OCI-LY1 (cell line): ENCODE results near the gene TBC1D16.

ENCODE experiments used
- H2AFZ ChIP-seq: fragments of 200-600 bp; sonication (generic), shearing (Covaris generic); 2 replicates; pipeline ENCODE4 v1.6.0; 2014; ENCODE audit warnings: antibody characterized with exemption, mild to moderate bottlenecking, low read length
- H3F3A ChIP-seq: fragments of 200-600 bp; sonication (generic), shearing (Covaris generic); 2 replicates; pipeline ENCODE4 v1.6.0; 2014; ENCODE audit warnings: mild to moderate bottlenecking, antibody characterized with exemption, low read length, moderate library complexity; ENCODE audit not compliant: insufficient read depth
- H3K27ac ChIP-seq: fragments of 200-600 bp; sonication (generic); 2 replicates; pipeline ENCODE4 v1.5.1; 2014; ENCODE audit warnings: low read length, mixed run types, mild to moderate bottlenecking, low read depth; ENCODE audit not compliant: poor library complexity, severe bottlenecking
- H3K27me3 ChIP-seq: fragments of 200-600 bp; sonication (generic); 2 replicates; pipeline ENCODE4 v1.6.0; 2014; ENCODE audit warnings: antibody characterized with exemption, mild to moderate bottlenecking, low read length, moderate library complexity; ENCODE audit not compliant: insufficient read depth
- H3K36me3 ChIP-seq: fragments of 200-600 bp; sonication (generic); 2 replicates; pipeline ENCODE4 v1.6.1; 2014; ENCODE audit warnings: mild to moderate bottlenecking, antibody characterized with exemption, low read length, moderate library complexity, mixed read lengths; ENCODE audit not compliant: insufficient read depth
- H3K4me1 ChIP-seq: fragments of 200-600 bp; sonication (generic); 2 replicates; pipeline ENCODE4 v1.5.1; 2014; ENCODE audit warnings: mild to moderate bottlenecking, low read length, moderate library complexity; ENCODE audit not compliant: insufficient read depth, severe bottlenecking
- H3K4me2 ChIP-seq: fragments of 200-600 bp; sonication (generic), shearing (Covaris generic); 2 replicates; pipeline ENCODE4 v1.6.1; 2014; ENCODE audit warnings: low read length
- H3K4me3 ChIP-seq: fragments of 200-600 bp; sonication (generic); 2 replicates; pipeline ENCODE4 v1.5.1; 2014; ENCODE audit warnings: low read length, low read depth, mild to moderate bottlenecking, mixed read lengths; ENCODE audit not compliant: poor library complexity, severe bottlenecking
- H3K79me2 ChIP-seq: fragments of 200-600 bp; shearing (Covaris generic); 2 replicates; pipeline ENCODE4 v1.6.1; 2016; ENCODE audit warnings: mixed run types, low read length, mixed read lengths; ENCODE audit not compliant: insufficient read depth
- H3K9ac ChIP-seq: fragments of 200-600 bp; sonication (generic), shearing (Covaris generic); 2 replicates; pipeline ENCODE4 v1.6.1; 2014; ENCODE audit warnings: mild to moderate bottlenecking, low read length, mixed read lengths
- H3K9me2 ChIP-seq: fragments of 200-600 bp; sonication (generic), shearing (Covaris generic); 2 replicates; pipeline ENCODE4 v1.6.1; 2014; ENCODE audit warnings: low read depth, mild to moderate bottlenecking, low read length, mixed read lengths
- H3K9me3 ChIP-seq: fragments of 200-600 bp; shearing (Covaris generic); 2 replicates; pipeline ENCODE4 v1.6.1; 2014; ENCODE audit warnings: low read length, mixed read lengths
- H4K20me1 ChIP-seq: fragments of 200-600 bp; sonication (generic), shearing (Covaris generic); 2 replicates; pipeline ENCODE4 v1.6.0; 2016; ENCODE audit warnings: mild to moderate bottlenecking, low read length; ENCODE audit not compliant: insufficient read depth
- EZH2 ChIP-seq: fragments of 200-600 bp; sonication (generic), shearing (Covaris generic); IDR thresholded peaks from 2 replicates; pipeline ENCODE4 v1.8.0; 2017; ENCODE audit warnings: borderline replicate concordance, mixed run types, mild to moderate bottlenecking, antibody characterized with exemption, low read length, moderate library complexity, mixed read lengths
- TF ChIP-seq, protein P1 (sequence below): fragments of 200-600 bp; sonication (generic), shearing (Covaris generic); IDR thresholded peaks from 2 replicates; pipeline ENCODE4 v1.5.1; 2017; ENCODE audit warnings: mild to moderate bottlenecking, antibody characterized with exemption, low read length, moderate library complexity, mixed read lengths

Gene TBC1D16

DNA sequence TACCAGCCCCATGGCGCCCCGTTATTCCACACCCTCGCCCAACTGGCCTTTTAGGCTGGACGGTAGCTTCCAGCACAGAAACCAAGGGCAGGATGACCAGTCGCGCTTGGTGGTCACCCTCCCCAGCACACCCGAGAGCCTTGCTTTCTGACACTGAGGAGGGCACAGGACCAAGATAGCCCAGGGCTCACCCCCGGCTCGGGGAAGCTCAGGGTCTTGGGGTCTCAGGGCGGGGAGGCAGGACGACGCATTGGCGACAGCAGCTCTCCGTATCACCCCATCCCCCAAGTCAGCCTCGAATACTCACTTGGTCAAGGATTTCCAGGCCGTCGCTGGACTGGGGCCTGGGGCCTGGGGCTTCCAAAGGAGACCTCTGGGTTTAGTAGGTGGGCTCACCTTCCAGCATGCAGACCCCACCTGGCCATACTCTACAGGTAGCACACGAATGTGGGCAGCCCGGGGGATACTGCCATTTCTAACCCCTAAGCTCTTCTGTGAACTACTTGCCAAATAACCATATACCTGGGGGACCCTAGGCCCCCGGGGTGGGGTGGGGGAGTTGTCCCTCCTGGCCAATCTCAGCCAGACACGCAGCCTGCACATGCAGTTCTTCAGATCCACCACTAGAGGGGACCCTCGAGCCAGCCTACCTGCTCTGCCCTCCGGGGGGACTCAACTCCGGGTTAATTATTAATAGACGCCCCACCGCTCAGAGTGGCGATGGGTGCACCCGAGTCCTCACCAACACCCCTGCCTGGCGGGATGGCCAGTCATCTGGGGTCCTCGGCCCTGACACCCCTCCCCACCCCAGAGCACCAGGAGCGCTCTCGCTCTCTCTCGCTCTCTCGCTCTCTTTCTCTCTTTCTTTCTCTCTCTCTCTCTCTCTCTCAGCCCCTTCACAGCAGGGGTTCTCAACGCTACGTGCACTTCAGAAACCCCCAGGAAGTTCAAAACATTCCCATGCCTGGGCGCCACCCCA is 30.0 kb downstream of the TBC1D16 start:
- no peaks in the 10 kb centered on the region for H3K9me3 ChIP-seq
- no peak for TF ChIP-seq EZH2
- TF ChIP-seq, protein P1, sequence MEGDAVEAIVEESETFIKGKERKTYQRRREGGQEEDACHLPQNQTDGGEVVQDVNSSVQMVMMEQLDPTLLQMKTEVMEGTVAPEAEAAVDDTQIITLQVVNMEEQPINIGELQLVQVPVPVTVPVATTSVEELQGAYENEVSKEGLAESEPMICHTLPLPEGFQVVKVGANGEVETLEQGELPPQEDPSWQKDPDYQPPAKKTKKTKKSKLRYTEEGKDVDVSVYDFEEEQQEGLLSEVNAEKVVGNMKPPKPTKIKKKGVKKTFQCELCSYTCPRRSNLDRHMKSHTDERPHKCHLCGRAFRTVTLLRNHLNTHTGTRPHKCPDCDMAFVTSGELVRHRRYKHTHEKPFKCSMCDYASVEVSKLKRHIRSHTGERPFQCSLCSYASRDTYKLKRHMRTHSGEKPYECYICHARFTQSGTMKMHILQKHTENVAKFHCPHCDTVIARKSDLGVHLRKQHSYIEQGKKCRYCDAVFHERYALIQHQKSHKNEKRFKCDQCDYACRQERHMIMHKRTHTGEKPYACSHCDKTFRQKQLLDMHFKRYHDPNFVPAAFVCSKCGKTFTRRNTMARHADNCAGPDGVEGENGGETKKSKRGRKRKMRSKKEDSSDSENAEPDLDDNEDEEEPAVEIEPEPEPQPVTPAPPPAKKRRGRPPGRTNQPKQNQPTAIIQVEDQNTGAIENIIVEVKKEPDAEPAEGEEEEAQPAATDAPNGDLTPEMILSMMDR = peak; percentile 92
- no peak overlapping the region for H2AFZ ChIP-seq
- H3F3A ChIP-seq = no peaks in the 10 kb centered on the region
- H3K79me2 ChIP-seq = no peaks in the 10 kb centered on the region
- H3K4me2 ChIP-seq = no peak overlapping the region
- peaks cover 4% of the 10 kb centered on the region; the same call in 1 of the 2 replicates for H3K27me3 ChIP-seq
- H3K9me2 ChIP-seq = no peaks in the 10 kb centered on the region
- no peaks in the 10 kb centered on the region for H3K4me1 ChIP-seq
- H3K36me3 ChIP-seq = no peaks in the 10 kb centered on the region
- no peak overlapping the region for H3K27ac ChIP-seq
- H4K20me1 ChIP-seq = no peaks in the 10 kb centered on the region
- no peak overlapping the region for H3K9ac ChIP-seq
- H3K4me3 ChIP-seq = no peak overlapping the region

DNA sequence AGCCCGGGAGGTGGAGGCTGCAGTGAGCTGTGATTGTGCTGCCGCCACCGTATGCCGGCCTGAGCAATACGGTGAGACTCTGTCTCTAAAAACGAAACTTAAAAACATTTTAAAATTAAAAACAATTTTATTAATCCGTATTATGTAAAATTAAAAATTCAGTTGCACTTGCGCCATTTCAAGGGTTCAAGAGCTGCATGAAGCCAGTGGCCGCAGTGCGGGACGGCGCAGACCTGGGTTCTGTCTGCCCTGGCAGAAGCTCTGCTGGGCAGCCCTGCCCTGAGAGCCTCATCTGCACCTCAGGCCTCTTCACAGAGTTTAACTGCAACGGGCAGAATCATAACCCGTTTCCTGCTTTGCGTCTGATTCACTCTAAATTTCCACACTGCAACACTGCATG is 31.7 kb downstream of the TBC1D16 start:
- no peak overlapping the region for H3K27ac ChIP-seq
- H3K9me2 ChIP-seq = no peaks in the 10 kb centered on the region
- TF ChIP-seq, protein P1 = no peak
- no peak for TF ChIP-seq EZH2
- H3K4me1 ChIP-seq = no peaks in the 10 kb centered on the region
- no peaks in the 10 kb centered on the region for H3K9me3 ChIP-seq
- no peak overlapping the region for H3K9ac ChIP-seq
- no peak overlapping the region for H3K4me2 ChIP-seq
- no peaks in the 10 kb centered on the region for H3F3A ChIP-seq
- H2AFZ ChIP-seq = no peak overlapping the region
- peaks cover 4% of the 10 kb centered on the region; the same call in 1 of the 2 replicates for H3K27me3 ChIP-seq
- H3K4me3 ChIP-seq = no peak overlapping the region
- H3K36me3 ChIP-seq = no peaks in the 10 kb centered on the region
- H4K20me1 ChIP-seq = no peaks in the 10 kb centered on the region
- no peaks in the 10 kb centered on the region for H3K79me2 ChIP-seq

GRCh38 chr17:80002690-80003490 is 32.8 kb downstream of the TBC1D16 start:
- no peak for TF ChIP-seq EZH2
- TF ChIP-seq, protein P1 = no peak
- Histone ChIP-seq H3K9ac (no peak overlapping the region), H3K27me3 (peaks cover 4% of the 10 kb centered on the region; the same call in 1 of the 2 replicates)

More at GRCh38 chr17:80002690-80003490, 32.8 kb downstream of the TBC1D16 start:
- Histone ChIP-seq H3K27ac (no peak overlapping the region), H4K20me1 (no peaks in the 10 kb centered on the region), H3K36me3 (no peaks in the 10 kb centered on the region), H3F3A (no peaks in the 10 kb centered on the region), H3K9me2 (no peaks in the 10 kb centered on the region), H3K79me2 (no peaks in the 10 kb centered on the region), H3K9me3 (no peaks in the 10 kb centered on the region), H3K4me1 (no peaks in the 10 kb centered on the region), H3K4me3 (no peak overlapping the region), H3K4me2 (no peak overlapping the region), H2AFZ (no peak overlapping the region)
